Testis (tissue), 3 donors: ENCODE results near the gene FASN. TPM values are rescaled to one million over a fixed set of nuclear protein-coding genes. Genes with fewer than 3 reads are reported as not detected.

Source experiments
- DNase-seq: peaks from one replicate; pipeline ENCODE4 v3.0.0-alpha.2; 2019
- H3K27ac ChIP-seq, 2 donors: fragments of 200-600 bp; sonication (generic); one replicate each; pipeline ENCODE4 v1.5.1; 2019
- H3K27me3 ChIP-seq: fragments of 200-600 bp; sonication (generic); one replicate; pipeline ENCODE4 v1.5.1; 2019
- H3K36me3 ChIP-seq: fragments of 200-600 bp; sonication (generic); one replicate; pipeline ENCODE4 v1.5.1; 2017; ENCODE audit warnings: low read depth; ENCODE audit errors: missing control alignments
- H3K4me1 ChIP-seq: fragments of 200-600 bp; sonication (generic); one replicate; pipeline ENCODE4 v1.5.1; 2019
- H3K4me3 ChIP-seq, 2 donors: fragments of 200-600 bp; sonication (generic); one replicate each; pipeline ENCODE4 v1.5.1; 2017 to 2019
- H3K9me3 ChIP-seq: fragments of 200-600 bp; sonication (generic); one replicate; pipeline ENCODE4 v1.5.1; 2017
- POLR2A ChIP-seq: fragments of 450-650 bp; IDR thresholded peaks from one replicate; pipeline ENCODE4 v1.6.1; 2017; ENCODE audit warnings: antibody characterized with exemption, mild to moderate bottlenecking, moderate library complexity
- WGBS, 2 donors: methylation state at CpG; one replicate each; pipeline ENCODE4 v1.1.5; 2018; 5-methylcytosine and 5-hydroxymethylcytosine counted together
- intact Hi-C: fragments of 100-400 bp; cut with DNase I; formaldehyde crosslinking; loops from one replicate; pipeline ENCODE4 v1.15.1; 2023; ENCODE audit warnings: low total_unique reads
- polyA plus RNA-seq: library from polyadenylated mRNA; stranded (reverse); fragments of 350-450 nt; fragmentation: Illumina TruSeq; extraction: RNeasy Lipid Tissue Mini Kit (QIAGEN cat#74804); gene quantifications from one replicate; pipeline ENCODE4 v1.2.3, GENCODE V29; 2014; ENCODE audit warnings: low read depth, low replicate concordance; ENCODE audit not compliant: insufficient read depth
- total RNA-seq, 2 donors: library from RNA; depleted of rRNA; stranded (reverse); fragments of >200 nt; gene quantifications; one replicate each; pipeline ENCODE4 v1.2.3, GENCODE V29; 2016
- TF ChIP-seq, protein P1 (sequence below), 3 experiments: fragments of 450-650 bp in 2 of 3; fragments of 200-600 bp in 1 of 3; sonication (generic) in 1 of 3; IDR thresholded peaks; one replicate each; pipeline ENCODE4 v1.5.1; 2016 to 2019; ENCODE audit warnings: antibody characterized with exemption in 3 of 3, mild to moderate bottlenecking in 2 of 3, moderate library complexity in 1 of 3

FASN gene
- total and polyA plus RNA-seq, 3 donors from 2014 or later: 47.6 to 93.0 (median 76.2) TPM

DNA sequence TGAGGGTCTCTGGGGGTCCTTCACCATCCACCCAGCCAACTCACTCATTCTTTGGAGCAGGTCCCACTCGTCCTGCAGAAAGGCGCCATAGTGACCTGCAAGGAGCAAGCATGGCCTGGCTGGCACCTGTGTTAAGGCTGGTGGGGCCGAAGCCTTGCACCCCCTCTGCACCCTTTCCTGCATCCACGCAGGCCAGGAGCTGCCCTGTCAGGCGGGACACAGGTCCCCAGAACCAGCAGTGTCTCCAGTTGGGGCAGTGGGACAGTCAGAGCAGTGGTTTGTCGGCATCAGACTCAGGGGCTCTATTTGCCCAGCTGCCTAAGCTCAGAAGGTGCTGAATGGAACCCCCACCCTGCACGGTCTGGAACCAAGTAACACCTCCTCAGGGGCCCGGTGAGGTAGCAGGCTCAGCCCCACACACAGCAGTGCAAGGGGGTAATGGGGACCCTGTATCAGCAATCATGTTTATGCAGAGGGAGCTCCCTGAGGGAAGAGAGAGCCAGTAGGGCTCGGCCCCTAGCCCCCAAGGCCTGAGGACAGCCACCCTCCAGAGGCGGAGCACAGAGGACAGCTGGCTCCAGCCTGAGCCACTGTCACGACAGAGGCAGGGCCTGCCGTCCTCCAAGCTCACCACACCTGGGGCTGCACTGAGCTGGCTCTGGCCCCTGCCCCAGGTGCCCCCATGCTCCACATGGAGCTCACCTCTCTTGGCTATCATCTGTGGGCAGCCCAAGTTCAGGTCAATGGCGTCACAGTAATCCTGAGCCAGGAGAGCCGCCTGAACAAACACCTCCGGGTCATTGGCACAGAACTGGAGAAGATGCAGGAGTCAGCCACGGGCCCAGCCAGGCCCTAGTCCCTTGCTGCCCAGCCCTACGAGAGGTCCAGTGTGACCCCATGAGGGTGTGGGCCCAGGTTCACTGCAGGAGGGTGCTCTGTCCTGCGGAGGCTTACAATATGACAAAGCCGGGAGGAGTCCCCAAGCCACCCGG is 34.3 kb downstream of the FASN start:
- no peak for DNase-seq
- no peaks in the 10 kb centered on the region for H3K36me3 ChIP-seq
- H3K27me3 ChIP-seq: no peaks in the 10 kb centered on the region
- peaks cover 19% of the 10 kb centered on the region for H3K4me1 ChIP-seq
- WGBS, 2 donors: 77 to 83% methylated on average over 12 to 17 of the region's 20 CpGs
- no peaks in the 10 kb centered on the region for H3K9me3 ChIP-seq
- no peak overlapping the region for H3K27ac ChIP-seq
- no peak overlapping the region for H3K4me3 ChIP-seq
- intact Hi-C loops: no loop called here
- TF ChIP-seq, protein P1, sequence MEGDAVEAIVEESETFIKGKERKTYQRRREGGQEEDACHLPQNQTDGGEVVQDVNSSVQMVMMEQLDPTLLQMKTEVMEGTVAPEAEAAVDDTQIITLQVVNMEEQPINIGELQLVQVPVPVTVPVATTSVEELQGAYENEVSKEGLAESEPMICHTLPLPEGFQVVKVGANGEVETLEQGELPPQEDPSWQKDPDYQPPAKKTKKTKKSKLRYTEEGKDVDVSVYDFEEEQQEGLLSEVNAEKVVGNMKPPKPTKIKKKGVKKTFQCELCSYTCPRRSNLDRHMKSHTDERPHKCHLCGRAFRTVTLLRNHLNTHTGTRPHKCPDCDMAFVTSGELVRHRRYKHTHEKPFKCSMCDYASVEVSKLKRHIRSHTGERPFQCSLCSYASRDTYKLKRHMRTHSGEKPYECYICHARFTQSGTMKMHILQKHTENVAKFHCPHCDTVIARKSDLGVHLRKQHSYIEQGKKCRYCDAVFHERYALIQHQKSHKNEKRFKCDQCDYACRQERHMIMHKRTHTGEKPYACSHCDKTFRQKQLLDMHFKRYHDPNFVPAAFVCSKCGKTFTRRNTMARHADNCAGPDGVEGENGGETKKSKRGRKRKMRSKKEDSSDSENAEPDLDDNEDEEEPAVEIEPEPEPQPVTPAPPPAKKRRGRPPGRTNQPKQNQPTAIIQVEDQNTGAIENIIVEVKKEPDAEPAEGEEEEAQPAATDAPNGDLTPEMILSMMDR (IDR thresholded peaks at IDR 0.05): no peak
- TF ChIP-seq POLR2A: no peak

DNA sequence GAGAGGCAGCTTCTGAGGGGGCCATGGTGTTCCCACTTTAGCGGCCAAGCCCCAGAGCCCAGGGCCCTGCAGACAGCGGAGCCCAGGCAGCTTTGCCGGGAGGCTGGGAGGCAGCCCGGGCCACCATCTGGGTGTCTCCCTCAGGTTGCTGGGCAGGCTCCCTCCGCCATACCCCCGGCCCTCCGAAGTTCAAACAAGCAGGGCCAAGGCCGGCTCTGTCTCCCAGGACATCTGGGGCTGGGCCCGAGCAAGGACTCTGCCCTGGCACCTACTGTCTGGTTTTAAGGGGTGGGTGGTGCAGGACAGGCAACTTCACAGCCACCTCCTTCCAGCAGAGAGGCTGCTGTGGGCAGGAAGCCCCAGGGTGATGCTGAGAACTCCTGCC is 35.1 kb downstream of the FASN start:
- 80 to 92% methylated on average over 1 to 9 of the region's 9 CpGs for WGBS, 2 donors
- TF ChIP-seq POLR2A: no peak
- TF ChIP-seq, protein P1 (IDR thresholded peaks at IDR 0.05): no peak
- H3K27ac ChIP-seq: no peak overlapping the region
- DNase-seq: no peak
- H3K4me3 ChIP-seq: no peak overlapping the region
- H3K4me1 ChIP-seq: peaks cover 19% of the 10 kb centered on the region
- no peaks in the 10 kb centered on the region for H3K36me3 ChIP-seq
- H3K27me3 ChIP-seq: no peaks in the 10 kb centered on the region
- intact Hi-C loops: no loop called here
- no peaks in the 10 kb centered on the region for H3K9me3 ChIP-seq

DNA sequence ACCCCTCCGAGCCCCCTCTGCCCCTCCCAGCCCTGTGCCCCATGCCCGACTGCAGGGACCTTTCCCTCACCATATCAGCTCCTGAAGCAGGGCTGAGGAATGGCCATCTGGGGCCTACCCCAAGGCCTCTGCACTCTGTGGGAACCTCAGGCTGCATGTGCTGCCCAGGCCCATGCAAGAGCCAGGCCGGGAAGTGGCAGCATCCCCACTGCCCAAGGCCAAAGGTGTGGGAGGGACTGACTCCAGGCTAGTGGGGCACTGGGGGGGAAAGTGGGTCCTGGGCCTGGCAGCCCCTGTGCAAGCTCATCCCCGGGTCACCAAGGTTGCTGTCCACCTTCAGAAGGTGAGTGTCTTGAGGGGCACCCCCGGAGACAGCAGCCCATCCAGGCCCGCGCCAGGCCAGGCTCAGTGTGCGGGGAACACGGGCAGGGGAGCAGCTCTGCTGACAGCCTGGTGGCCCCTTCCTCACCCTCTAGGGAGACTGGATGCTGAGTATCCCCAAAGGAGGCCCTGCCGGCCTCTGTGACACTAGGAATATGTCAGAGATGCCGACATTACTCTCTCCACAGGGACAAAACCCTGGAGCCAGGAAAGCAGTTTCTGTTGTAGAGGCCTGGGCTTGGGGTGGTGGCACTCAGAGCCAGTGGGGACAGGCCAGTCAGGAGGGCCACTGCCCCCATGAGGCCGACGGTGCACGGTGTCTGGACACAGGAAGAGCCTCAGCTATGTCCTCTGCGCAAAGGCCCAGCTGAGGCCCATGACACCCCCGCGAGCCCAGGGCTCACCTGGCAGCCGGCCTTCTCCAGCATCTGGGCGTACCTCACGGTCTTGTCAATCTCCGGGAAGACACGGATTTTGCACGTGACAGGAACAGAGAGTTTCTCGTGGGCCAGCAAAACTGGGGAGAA is 35.7 kb downstream of the FASN start:
- intact Hi-C loops: no loop called here
- Histone ChIP-seq H3K27ac (no peak overlapping the region), H3K9me3 (no peaks in the 10 kb centered on the region), H3K36me3 (no peaks in the 10 kb centered on the region), H3K27me3 (no peaks in the 10 kb centered on the region), H3K4me3 (no peak overlapping the region), H3K4me1 (peaks cover 19% of the 10 kb centered on the region)
- DNase-seq: no peak
- no peak for TF ChIP-seq POLR2A
- TF ChIP-seq, protein P1 (IDR thresholded peaks at IDR 0.05): no peak
- WGBS, 2 donors: 78 to 95% methylated on average over 7 to 23 of the region's 24 CpGs

DNA sequence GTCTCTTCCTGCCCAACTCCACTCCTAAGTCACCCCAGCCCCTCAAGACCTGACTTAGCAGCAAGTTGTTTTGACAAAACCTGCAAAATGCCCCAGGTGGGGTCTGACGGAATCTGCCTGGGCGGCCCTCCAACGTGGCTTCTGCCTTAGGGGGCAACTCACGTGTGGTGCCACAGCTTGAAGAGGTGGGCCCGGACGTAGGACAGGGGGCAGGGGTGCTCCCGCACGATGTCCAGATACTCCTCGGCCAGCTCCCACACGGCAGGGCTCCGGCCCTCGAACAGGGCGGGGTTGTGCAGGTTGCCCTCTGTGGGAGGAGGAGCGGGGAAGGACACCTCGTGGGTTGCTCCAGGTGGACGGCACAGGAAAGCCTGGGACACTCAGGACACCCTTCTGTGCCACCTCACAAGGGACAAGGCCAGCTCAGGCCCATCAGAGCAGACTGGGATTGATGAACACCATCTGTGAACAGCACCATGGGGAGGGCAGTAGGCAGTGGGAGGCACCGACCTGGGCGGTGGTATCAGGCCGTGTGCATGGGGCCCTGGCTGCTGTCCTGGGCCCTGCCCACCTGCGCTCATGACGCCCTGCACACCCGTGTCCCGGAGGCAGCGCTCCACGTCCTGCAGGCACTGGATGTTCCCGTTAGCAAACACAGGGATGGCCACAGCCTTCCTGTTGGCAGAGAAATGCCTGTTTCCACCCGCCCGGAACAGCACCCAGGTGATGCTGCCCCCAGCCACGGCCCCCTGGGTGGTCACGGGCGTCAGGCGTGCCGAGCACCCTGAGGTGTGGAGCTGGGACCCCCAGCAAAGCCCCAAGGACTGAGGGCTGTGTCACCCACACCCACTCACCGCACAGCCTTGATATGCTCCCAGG is 36.8 kb downstream of the FASN start:
- Histone ChIP-seq H3K9me3 (no peaks in the 10 kb centered on the region), H3K27me3 (no peaks in the 10 kb centered on the region), H3K4me3 (no peak overlapping the region), H3K27ac (no peak overlapping the region), H3K36me3 (no peaks in the 10 kb centered on the region), H3K4me1 (peaks cover 15% of the 10 kb centered on the region)
- 86% methylated on average over 30 of the region's 34 CpGs; no CpG with 5 or more reads in 1 of the 2 donors for WGBS, 2 donors
- DNase-seq: no peak
- intact Hi-C loops: no loop called here
- TF ChIP-seq, protein P1 (IDR thresholded peaks at IDR 0.05): no peak
- TF ChIP-seq POLR2A: no peak
